Mesendoderm (in vitro differentiated cells): ENCODE measurements around the gene DLG1.
A peak's percentile ranks its signal among the peaks of the same experiment; 100 is the strongest.

Experiments
- DNase-seq: peaks from one replicate; pipeline ENCODE4 v3.0.0; 2013
- H2AK5ac ChIP-seq: 2 replicates; pipeline ENCODE4 v1.6.1; 2013; ENCODE audit warnings: low read length, inconsistent platforms
- H2BK120ac ChIP-seq: 2 replicates; pipeline ENCODE4 v1.6.1; 2013; ENCODE audit warnings: low read depth, mild to moderate bottlenecking, low read length, moderate library complexity, mixed read lengths
- H2BK15ac ChIP-seq: replicated peaks from 2 replicates; pipeline ENCODE4 v1.6.1; 2013; ENCODE audit warnings: low read depth, mild to moderate bottlenecking, moderate library complexity
- H2BK5ac ChIP-seq: 2 replicates; pipeline ENCODE4 v1.6.1; 2013; ENCODE audit warnings: low read length, inconsistent platforms
- H3K18ac ChIP-seq: 2 replicates; pipeline ENCODE4 v1.6.1; 2013; ENCODE audit warnings: mild to moderate bottlenecking, low read length, mixed read lengths
- H3K23ac ChIP-seq: one replicate; pipeline ENCODE4 v1.6.1; 2013; ENCODE audit warnings: low read length
- H3K27ac ChIP-seq: 2 replicates; pipeline ENCODE4 v1.5.1; 2013; ENCODE audit warnings: low read depth, mild to moderate bottlenecking, inconsistent platforms, low read length, moderate library complexity
- H3K27me3 ChIP-seq: 2 replicates; pipeline ENCODE4 v1.6.1; 2013; ENCODE audit warnings: low read length, control low read depth, mild to moderate bottlenecking, inconsistent platforms; ENCODE audit not compliant: insufficient read depth, poor library complexity
- H3K36me3 ChIP-seq: 2 replicates; pipeline ENCODE4 v1.6.1; 2013; ENCODE audit warnings: low read length, inconsistent platforms; ENCODE audit not compliant: control insufficient read depth, insufficient read depth
- H3K4ac ChIP-seq: one replicate; pipeline ENCODE4 v1.6.1; 2013; ENCODE audit warnings: low read depth, mild to moderate bottlenecking, low read length, moderate library complexity
- H3K4me1 ChIP-seq: 2 replicates; pipeline ENCODE4 v1.6.1; 2013; ENCODE audit warnings: low read depth, low read length, inconsistent platforms; ENCODE audit not compliant: control insufficient read depth
- H3K4me2 ChIP-seq: 2 replicates; pipeline ENCODE4 v1.6.1; 2013; ENCODE audit warnings: low read length
- H3K4me3 ChIP-seq: 2 replicates; pipeline ENCODE4 v1.5.1; 2013; ENCODE audit warnings: mild to moderate bottlenecking, low read length
- H3K56ac ChIP-seq: one replicate; pipeline ENCODE4 v1.6.1; 2013; ENCODE audit warnings: low read length
- H3K79me1 ChIP-seq: 2 replicates; pipeline ENCODE4 v1.6.1; 2013; ENCODE audit warnings: low read length, inconsistent platforms
- H3K79me2 ChIP-seq: 2 replicates; pipeline ENCODE4 v1.6.1; 2013; ENCODE audit warnings: mild to moderate bottlenecking, low read length; ENCODE audit not compliant: control insufficient read depth, insufficient read depth
- H3K9ac ChIP-seq: 2 replicates; pipeline ENCODE4 v1.6.1; 2013; ENCODE audit warnings: low read length, inconsistent platforms
- H4K5ac ChIP-seq: one replicate; pipeline ENCODE4 v1.6.1; 2013; ENCODE audit warnings: low read length
- H4K8ac ChIP-seq: one replicate; pipeline ENCODE4 v1.6.1; 2013; ENCODE audit warnings: low read depth, mild to moderate bottlenecking, control low read depth, low read length, moderate library complexity
- WGBS: extraction: QIAGEN DNeasy Blood & Tissue Kit; methylation state at CpG from one replicate; pipeline ENCODE4 v1.1.7; 2013; ENCODE audit warnings: low lambda C conversion rate, missing lambda C conversion rate; ENCODE audit not compliant: insufficient coverage; ENCODE audit errors: extremely low coverage; 5-methylcytosine and 5-hydroxymethylcytosine counted together

The DLG1 gene

DNA sequence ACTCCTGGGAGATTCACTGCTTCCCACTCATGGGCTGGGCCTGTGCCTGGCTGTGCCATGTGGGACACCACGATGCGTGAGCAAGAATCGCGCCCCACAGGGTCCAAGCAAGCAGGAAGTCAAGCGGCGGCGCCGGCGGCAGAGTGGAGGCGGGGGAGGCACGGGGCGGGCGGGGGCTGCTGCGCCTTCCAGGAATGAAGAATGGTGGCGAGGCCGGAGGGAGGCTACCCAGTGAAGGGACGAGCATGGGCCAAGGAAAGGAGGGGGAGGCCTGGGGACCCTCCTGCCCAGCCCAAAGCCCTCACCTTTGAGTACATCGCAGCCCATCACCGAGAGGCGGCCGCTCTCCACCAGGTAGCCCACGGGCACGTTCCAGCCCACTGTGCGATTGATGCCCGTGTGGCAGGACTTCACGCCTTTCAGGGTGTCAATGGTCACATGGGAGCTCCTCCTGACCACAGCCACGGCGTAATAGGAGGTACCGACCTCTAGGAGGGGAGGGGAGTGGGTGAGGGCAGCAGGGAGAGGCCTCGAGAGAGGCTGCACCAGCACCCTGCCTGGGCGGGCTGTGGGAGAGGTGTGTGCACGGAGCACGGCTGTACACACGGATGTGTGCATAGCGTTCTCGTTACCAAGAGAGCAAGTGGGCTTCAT is 274.3 kb downstream of the DLG1 start:
- H3K27me3 ChIP-seq, result no peaks in the 10 kb centered on the region
- no peaks in the 10 kb centered on the region for H3K79me2 ChIP-seq
- no peak for DNase-seq
- H2BK120ac ChIP-seq, result no peak overlapping the region
- H4K5ac ChIP-seq, result no peak overlapping the region
- no peak overlapping the region for H3K4me3 ChIP-seq
- no CpG with 5 or more reads among the region's 36 CpGs for WGBS
- no peaks in the 10 kb centered on the region for H3K79me1 ChIP-seq
- H3K4me2 ChIP-seq, result no peak overlapping the region
- H3K4ac ChIP-seq, result no peak overlapping the region
- no peak overlapping the region for H2AK5ac ChIP-seq
- no peak overlapping the region for H3K23ac ChIP-seq
- H4K8ac ChIP-seq, result no peak overlapping the region
- no peak overlapping the region for H2BK15ac ChIP-seq
- H3K9ac ChIP-seq, result no peak overlapping the region
- H3K27ac ChIP-seq, result no peak overlapping the region
- no peak overlapping the region for H3K18ac ChIP-seq
- H3K4me1 ChIP-seq, result peaks cover 6% of the 10 kb centered on the region
- H2BK5ac ChIP-seq, result no peak overlapping the region
- no peaks in the 10 kb centered on the region for H3K36me3 ChIP-seq
- H3K56ac ChIP-seq, result no peak overlapping the region

DNA sequence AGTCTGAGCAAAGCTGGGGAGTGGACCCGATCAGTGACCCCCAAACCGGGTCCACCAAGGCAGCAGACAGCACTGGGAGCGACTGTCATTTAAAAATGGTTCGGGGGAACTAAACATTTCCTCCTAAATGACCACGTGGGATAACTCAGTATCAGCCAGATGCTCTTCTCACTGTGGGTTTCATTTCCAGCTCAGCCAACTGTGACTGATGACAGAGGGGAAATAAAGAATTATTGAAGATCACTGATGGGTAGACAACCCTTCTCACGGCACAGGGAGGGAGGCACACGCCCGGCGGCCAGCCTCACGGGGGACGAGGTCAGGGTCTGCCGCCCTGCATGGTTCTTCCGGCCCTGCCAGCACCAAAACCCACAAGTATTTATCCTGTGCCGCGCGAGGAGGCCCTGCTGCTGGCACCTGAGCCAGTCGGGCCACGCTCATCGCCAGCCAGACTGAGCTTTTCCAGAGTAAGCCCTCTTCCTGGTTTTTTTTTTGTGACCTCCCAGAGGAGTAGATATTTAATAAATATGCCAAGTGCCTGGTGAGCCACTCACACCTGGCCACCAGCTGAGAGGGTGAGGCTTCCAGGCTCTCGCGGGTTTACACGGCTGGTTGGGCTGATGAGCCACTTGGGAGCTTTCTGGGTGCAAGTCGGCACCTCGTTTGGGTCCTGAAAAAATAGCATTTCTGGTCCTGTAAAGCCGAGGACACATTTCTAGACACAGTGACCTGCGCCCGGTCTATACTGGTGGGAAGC is 275.0 kb downstream of the DLG1 start:
- Histone ChIP-seq H3K79me1 (no peaks in the 10 kb centered on the region), H3K79me2 (no peaks in the 10 kb centered on the region), H2BK120ac (no peak overlapping the region), H3K36me3 (no peaks in the 10 kb centered on the region), H4K8ac (no peak overlapping the region), H4K5ac (no peak overlapping the region), H3K4me1 (peaks cover 6% of the 10 kb centered on the region), H3K9ac (no peak overlapping the region), H3K4me2 (no peak overlapping the region), H2BK5ac (no peak overlapping the region), H3K27ac (no peak overlapping the region), H3K4me3 (no peak overlapping the region), H3K27me3 (no peaks in the 10 kb centered on the region), H3K23ac (no peak overlapping the region), H3K56ac (no peak overlapping the region), H3K4ac (no peak overlapping the region), H2BK15ac (no peak overlapping the region), H3K18ac (no peak overlapping the region), H2AK5ac (no peak overlapping the region)
- no peak for DNase-seq
- WGBS, result no CpG with 5 or more reads among the region's 27 CpGs

DNA sequence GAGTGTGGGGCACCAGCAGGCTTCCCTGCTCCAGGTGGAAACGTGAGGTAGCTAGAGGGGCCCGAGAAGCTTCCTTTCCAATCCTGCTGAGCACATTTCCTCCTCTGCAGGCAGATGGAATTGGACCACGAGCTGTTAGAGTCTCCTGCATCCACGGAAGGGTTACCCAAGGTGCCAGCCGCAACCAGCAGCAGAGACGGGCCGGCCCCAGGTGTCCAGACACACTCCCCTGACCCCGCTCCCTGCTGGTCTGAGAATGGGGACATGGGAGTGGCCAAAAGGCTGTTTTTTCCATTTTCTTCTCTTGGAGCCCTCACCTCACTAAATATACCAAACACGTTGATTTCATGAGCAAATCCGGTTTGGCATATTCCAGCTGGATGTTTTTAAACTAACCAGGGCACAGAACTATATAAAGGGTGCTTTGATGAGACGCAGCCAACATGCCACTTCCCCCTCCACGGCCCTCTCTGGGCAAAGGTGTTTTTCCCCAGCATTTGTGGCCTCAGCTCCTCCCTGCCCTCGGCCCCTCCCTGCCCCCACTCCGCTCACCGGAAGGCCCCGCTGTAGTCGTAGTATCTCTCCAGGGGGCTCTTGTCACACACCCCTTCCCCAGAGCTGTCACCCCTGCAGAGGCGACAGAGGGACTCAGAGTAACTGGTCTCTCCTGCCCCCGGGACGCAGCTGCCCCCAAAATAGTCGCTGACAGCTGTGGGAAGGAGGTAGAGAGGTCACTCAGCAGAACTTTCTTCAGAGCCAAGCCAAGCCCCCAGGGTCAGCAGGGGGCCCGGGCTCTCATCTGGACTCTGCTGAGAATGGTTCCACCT is 275.8 kb downstream of the DLG1 start:
- Histone ChIP-seq H3K4me3 (no peak overlapping the region), H3K4me2 (no peak overlapping the region), H2BK15ac (no peak overlapping the region), H3K27ac (no peak overlapping the region), H3K9ac (no peak overlapping the region), H4K8ac (no peak overlapping the region), H3K27me3 (no peaks in the 10 kb centered on the region), H3K36me3 (no peaks in the 10 kb centered on the region), H3K18ac (no peak overlapping the region), H3K23ac (no peak overlapping the region), H3K56ac (no peak overlapping the region), H2BK120ac (no peak overlapping the region), H3K79me2 (no peaks in the 10 kb centered on the region), H2AK5ac (no peak overlapping the region), H3K79me1 (no peaks in the 10 kb centered on the region), H3K4ac (no peak overlapping the region), H2BK5ac (no peak overlapping the region), H3K4me1 (peaks cover 6% of the 10 kb centered on the region), H4K5ac (no peak overlapping the region)
- WGBS, result no CpG with 5 or more reads among the region's 22 CpGs
- DNase-seq, result peak; percentile 14

DNA sequence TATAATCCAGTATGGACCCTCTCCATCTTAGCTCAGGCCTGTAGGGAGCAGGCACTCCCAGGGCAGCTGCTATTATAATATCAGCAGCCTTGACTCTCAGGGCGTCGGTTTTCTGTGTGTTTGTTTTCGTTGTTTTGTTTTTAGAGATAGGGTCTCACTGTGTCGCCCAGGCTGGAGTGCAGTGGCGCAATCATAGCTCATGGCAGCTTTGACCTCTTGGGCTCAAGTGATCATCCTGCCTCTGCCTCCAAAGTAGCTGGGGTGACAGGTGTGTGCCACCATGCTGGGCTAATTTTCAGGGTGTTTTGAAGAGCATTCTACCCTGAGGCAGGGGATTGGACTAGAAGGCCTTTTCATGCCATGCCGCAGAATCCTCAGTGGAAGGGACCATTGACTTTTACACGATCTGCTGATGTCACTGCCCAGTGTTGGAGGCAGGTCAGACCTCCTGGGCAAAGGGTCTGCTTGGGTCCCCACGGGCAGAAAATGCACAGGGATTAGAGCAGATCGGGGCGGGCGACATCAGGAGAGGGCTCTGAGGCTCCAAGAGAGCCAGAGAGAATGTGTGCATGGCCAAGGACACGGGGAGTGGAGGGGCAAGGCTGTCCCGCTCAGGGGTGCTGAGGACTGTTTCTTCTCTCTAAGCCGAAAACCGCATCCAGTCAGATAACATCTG is 276.5 kb downstream of the DLG1 start:
- H2AK5ac ChIP-seq, result no peak overlapping the region
- no peak overlapping the region for H3K9ac ChIP-seq
- no peak overlapping the region for H3K27ac ChIP-seq
- H3K23ac ChIP-seq, result peak overlapping the region; percentile 15
- H3K4me3 ChIP-seq, result no peak overlapping the region
- H4K8ac ChIP-seq, result no peak overlapping the region
- H3K79me1 ChIP-seq, result no peaks in the 10 kb centered on the region
- H4K5ac ChIP-seq, result no peak overlapping the region
- no peaks in the 10 kb centered on the region for H3K36me3 ChIP-seq
- no peak overlapping the region for H2BK15ac ChIP-seq
- H3K18ac ChIP-seq, result no peak overlapping the region
- H2BK5ac ChIP-seq, result no peak overlapping the region
- no peak overlapping the region for H2BK120ac ChIP-seq
- no peak for DNase-seq
- H3K4me2 ChIP-seq, result no peak overlapping the region
- no peak overlapping the region for H3K4ac ChIP-seq
- H3K4me1 ChIP-seq, result peaks cover 6% of the 10 kb centered on the region
- WGBS, result no CpG with 5 or more reads among the region's 15 CpGs
- H3K79me2 ChIP-seq, result no peaks in the 10 kb centered on the region
- no peaks in the 10 kb centered on the region for H3K27me3 ChIP-seq
- no peak overlapping the region for H3K56ac ChIP-seq

DNA sequence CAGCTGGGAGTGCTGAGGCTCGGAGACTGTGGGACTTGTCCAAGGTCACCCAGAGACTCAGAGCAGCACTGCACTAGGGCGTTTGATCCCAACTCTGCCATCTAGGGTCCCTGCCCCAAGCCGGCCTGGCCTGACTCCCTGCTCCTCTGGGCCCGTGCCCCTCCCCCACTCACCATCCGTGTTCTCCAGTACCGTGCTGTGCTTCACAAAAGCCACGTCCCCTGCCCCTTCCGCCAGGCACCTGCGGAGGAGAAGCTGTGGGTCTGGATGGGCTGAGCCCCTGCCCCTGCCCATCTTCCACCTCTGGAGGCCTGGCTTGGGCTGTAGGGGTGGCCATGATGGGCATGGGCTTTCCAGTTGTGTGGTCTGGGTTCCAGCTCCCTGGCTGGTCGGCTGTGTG is 277.2 kb downstream of the DLG1 start:
- H3K79me1 ChIP-seq, result no peaks in the 10 kb centered on the region
- H2AK5ac ChIP-seq, result no peak overlapping the region
- H3K4me3 ChIP-seq, result no peak overlapping the region
- H3K27ac ChIP-seq, result no peak overlapping the region
- H3K4ac ChIP-seq, result no peak overlapping the region
- H2BK120ac ChIP-seq, result no peak overlapping the region
- H3K27me3 ChIP-seq, result no peaks in the 10 kb centered on the region
- no peaks in the 10 kb centered on the region for H3K79me2 ChIP-seq
- no peak overlapping the region for H4K5ac ChIP-seq
- no CpG with 5 or more reads among the region's 10 CpGs for WGBS
- no peak overlapping the region for H2BK5ac ChIP-seq
- no peak overlapping the region for H3K9ac ChIP-seq
- H3K4me2 ChIP-seq, result no peak overlapping the region
- H3K18ac ChIP-seq, result no peak overlapping the region
- no peak for DNase-seq
- no peaks in the 10 kb centered on the region for H3K36me3 ChIP-seq
- no peak overlapping the region for H3K23ac ChIP-seq
- no peak overlapping the region for H4K8ac ChIP-seq
- H3K56ac ChIP-seq, result no peak overlapping the region
- H2BK15ac ChIP-seq, result no peak overlapping the region
- peaks cover 6% of the 10 kb centered on the region for H3K4me1 ChIP-seq
